ENCODE data around the gene CASP3.

DNA sequence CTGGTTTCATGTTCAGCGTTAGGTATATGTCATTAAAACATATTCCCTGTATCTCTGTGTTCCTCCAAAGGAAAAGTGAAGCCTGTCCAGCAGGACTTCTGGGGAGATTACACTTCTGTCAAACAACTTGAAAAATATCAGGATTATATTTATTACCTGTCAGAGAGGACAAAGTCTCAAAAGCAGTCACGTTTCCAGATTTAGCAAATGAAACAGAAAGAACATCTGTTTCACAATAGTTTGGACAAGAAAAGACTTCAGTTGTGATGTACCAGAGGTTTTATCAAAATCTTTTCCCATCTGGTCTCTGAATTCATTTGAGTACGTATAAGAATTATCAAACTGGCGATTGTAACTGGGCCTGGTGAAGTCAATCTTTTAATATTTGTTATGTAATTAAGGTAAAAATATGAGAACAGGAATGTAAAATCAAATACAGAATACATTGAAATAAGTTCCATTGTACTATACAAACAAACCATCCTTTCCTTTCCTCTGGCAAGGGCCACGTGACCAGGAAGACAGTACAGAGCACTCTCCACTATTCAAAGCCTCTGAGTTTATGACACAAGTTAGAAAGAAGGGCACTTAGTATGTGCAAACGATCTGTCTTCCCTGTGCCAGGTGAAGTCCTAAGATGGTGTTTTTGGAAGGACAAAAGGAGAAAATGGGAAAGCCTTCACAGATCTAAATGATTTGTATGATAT is 3.2 kb downstream of the CASP3 start:
- TF ChIP-seq CTCF (conservative IDR thresholded peaks at IDR 0.05 in 1 of 2, IDR thresholded peaks at IDR 0.05 in 1 of 2; ENCODE audit: extremely low read depth in 1 of 2, insufficient read depth in 1 of 2, low read depth in 1 of 2, low read length in 2 of 2): no peak
- TF ChIP-seq EZH2 (IDR thresholded peaks at IDR 0.05; ENCODE audit: borderline replicate concordance, low read length): no peak
